Caco-2 (cell line): ENCODE data around the gene KRTAP5-2. TPM values are rescaled to one million over a fixed set of nuclear protein-coding genes. Genes with fewer than 3 reads are reported as not detected.
A peak's percentile ranks its signal among the peaks of the same experiment; 100 is the strongest.
"Not testable (repeated sequence)": the region's sequence is repeated elsewhere in the genome, so short reads cannot be mapped to it uniquely, and the experiment has no call there.

Source experiments
- BruUV-seq: library from RNA; stranded (reverse); fragments of 400-500 nt; replicated peaks from 2 replicates; lab custom pipeline; 2021; lab: Mats Ljungman, UMichigan
- CTCF ChIA-PET: fragments of 300-600 bp; sonication (Branson Sonifier 250); formaldehyde crosslinking; loops from one replicate; lab custom pipeline; 2022; ENCODE audit warnings: antibody characterized with exemption; lab: Charles Lee
- POLR2A ChIA-PET: fragments of 300-600 bp; sonication (Branson Sonifier 250); formaldehyde crosslinking; loops from one replicate; lab custom pipeline; 2022; ENCODE audit warnings: antibody characterized with exemption; lab: Charles Lee
- DNase-seq, 2 experiments: peaks; one replicate each; pipeline versions ENCODE4 v3.0.0 to v3.0.0-alpha.2; 2020 to 2022
- H3K27me3 ChIP-seq: replicated peaks from 2 replicates; pipeline ENCODE4 v1.6.0; 2011; ENCODE audit warnings: low read length; ENCODE audit not compliant: control insufficient read depth, insufficient read depth
- H3K36me3 ChIP-seq: 2 replicates; pipeline ENCODE4 v1.5.1; 2011; ENCODE audit warnings: low read length; ENCODE audit not compliant: control insufficient read depth, insufficient read depth
- H3K4me1 ChIP-seq: fragments of 250-450 bp; sonication (Bioruptor Pico); 2 replicates; pipeline ENCODE4 v1.5.1; 2020; ENCODE audit warnings: mild to moderate bottlenecking
- H3K4me3 ChIP-seq: 2 replicates; pipeline ENCODE4 v1.5.1; 2011; ENCODE audit warnings: low read depth, mild to moderate bottlenecking, control low read depth, low read length
- H3K9me3 ChIP-seq: fragments of 250-450 bp; sonication (Bioruptor Pico); 2 replicates; pipeline ENCODE4 v1.5.1; 2020; ENCODE audit warnings: mild to moderate bottlenecking, moderate library complexity
- H3K27ac Mint-ChIP-seq: one replicate; pipeline ENCODE4 v1.8.0; 2022; ENCODE audit warnings: mixed read lengths; ENCODE audit not compliant: unreplicated experiment
- H3K27me3 Mint-ChIP-seq: one replicate; pipeline ENCODE4 v1.8.0; 2022; ENCODE audit warnings: mixed read lengths; ENCODE audit not compliant: insufficient read depth, unreplicated experiment
- H3K36me3 Mint-ChIP-seq: one replicate; pipeline ENCODE4 v1.8.0; 2022; ENCODE audit warnings: mild to moderate bottlenecking, mixed read lengths; ENCODE audit not compliant: insufficient read depth, unreplicated experiment
- H3K4me1 Mint-ChIP-seq: one replicate; pipeline ENCODE4 v1.8.0; 2022; ENCODE audit warnings: low read depth, mixed read lengths; ENCODE audit not compliant: unreplicated experiment
- H3K4me3 Mint-ChIP-seq: one replicate; pipeline ENCODE4 v1.8.0; 2022; ENCODE audit warnings: mild to moderate bottlenecking, moderate library complexity, mixed read lengths; ENCODE audit not compliant: unreplicated experiment
- H3K9me3 Mint-ChIP-seq: one replicate; pipeline ENCODE4 v1.8.0; 2022; ENCODE audit warnings: mixed read lengths; ENCODE audit not compliant: unreplicated experiment
- intact Hi-C: fragments of 100-400 bp; cut with micrococcal nuclease; formaldehyde crosslinking; loops from one replicate; pipeline ENCODE4 v1.10.0; 2022; ENCODE audit not compliant: unreplicated experiment
- total RNA-seq: library from RNA; stranded (reverse); gene quantifications from 2 replicates; pipeline ENCODE4 v1.2.3, GENCODE V29; 2022
- TF ChIP-seq, protein P1 (sequence below), 2 experiments: fragments of 200-600 bp in 1 of 2; IDR thresholded peaks; 1 replicate in 1 of 2; 2 replicates in 1 of 2; pipeline versions ENCODE4 v1.5.1 to v1.8.0; 2011 to 2022; ENCODE audit warnings: antibody characterized with exemption in 1 of 2, control low read depth in 1 of 2, inconsistent platforms in 1 of 2, low read depth in 1 of 2, low read length in 1 of 2, mild to moderate bottlenecking in 1 of 2, moderate library complexity in 1 of 2; ENCODE audit not compliant: insufficient read depth in 1 of 2, severe bottlenecking in 1 of 2, unreplicated experiment in 1 of 2

The KRTAP5-2 gene
- total RNA-seq, 1 experiment from 2014 or later = not detected

GRCh38 chr11:1581976-1582375, 16.1 kb downstream of the KRTAP5-2 start:
- no peaks in the 10 kb centered on the region for H3K4me1 Mint-ChIP-seq
- peaks cover 17% of the 10 kb centered on the region for H3K9me3 Mint-ChIP-seq
- BruUV-seq = no TSS peak
- H3K36me3 ChIP-seq = no peaks in the 10 kb centered on the region
- no peaks in the 10 kb centered on the region for H3K27me3 Mint-ChIP-seq
- peaks cover 7% of the 10 kb centered on the region; the same call in 1 of the 2 replicates for H3K9me3 ChIP-seq
- no peak overlapping the region for H3K4me3 Mint-ChIP-seq
- no peaks in the 10 kb centered on the region for H3K36me3 Mint-ChIP-seq
- no peaks in the 10 kb centered on the region for H3K27me3 ChIP-seq
- CTCF ChIA-PET = no interaction called here
- H3K4me3 ChIP-seq = no peak overlapping the region
- DNase-seq = no peak
- TF ChIP-seq, protein P1, sequence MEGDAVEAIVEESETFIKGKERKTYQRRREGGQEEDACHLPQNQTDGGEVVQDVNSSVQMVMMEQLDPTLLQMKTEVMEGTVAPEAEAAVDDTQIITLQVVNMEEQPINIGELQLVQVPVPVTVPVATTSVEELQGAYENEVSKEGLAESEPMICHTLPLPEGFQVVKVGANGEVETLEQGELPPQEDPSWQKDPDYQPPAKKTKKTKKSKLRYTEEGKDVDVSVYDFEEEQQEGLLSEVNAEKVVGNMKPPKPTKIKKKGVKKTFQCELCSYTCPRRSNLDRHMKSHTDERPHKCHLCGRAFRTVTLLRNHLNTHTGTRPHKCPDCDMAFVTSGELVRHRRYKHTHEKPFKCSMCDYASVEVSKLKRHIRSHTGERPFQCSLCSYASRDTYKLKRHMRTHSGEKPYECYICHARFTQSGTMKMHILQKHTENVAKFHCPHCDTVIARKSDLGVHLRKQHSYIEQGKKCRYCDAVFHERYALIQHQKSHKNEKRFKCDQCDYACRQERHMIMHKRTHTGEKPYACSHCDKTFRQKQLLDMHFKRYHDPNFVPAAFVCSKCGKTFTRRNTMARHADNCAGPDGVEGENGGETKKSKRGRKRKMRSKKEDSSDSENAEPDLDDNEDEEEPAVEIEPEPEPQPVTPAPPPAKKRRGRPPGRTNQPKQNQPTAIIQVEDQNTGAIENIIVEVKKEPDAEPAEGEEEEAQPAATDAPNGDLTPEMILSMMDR (IDR thresholded peaks at IDR 0.05; ENCODE audit: insufficient read depth in 1 of 2, low read depth in 1 of 2, low read length in 1 of 2, severe bottlenecking in 1 of 2, unreplicated experiment in 1 of 2) = no peak
- intact Hi-C loops = no loop called here
- H3K4me1 ChIP-seq = no peaks in the 10 kb centered on the region
- POLR2A ChIA-PET = no interaction called here
- no peak overlapping the region for H3K27ac Mint-ChIP-seq

DNA sequence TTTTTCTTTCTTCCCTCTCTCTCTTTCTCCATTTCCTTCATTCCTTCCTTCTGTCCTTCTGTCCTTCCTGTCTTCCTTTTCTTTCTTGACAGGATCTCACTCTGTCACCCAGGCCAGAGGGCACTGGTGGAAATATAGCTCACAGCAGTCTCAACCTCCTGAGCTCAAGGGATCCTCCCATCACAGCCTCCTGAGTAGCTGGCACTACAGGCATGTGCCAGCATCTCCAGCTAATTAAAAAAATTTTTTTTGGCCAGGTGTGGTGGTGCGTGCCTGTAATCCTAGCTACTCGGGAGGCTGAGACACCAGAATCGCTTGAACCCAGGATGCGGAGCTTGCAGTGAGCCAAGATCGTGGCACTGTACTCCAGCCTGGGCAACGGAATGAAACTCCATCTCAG, 21.3 kb downstream of the KRTAP5-2 start:
- Mint-ChIP-seq H3K36me3 (no peaks in the 10 kb centered on the region), H3K9me3 (peaks cover 17% of the 10 kb centered on the region), H3K4me1 (no peaks in the 10 kb centered on the region), H3K4me3 (no peak overlapping the region), H3K27me3 (no peaks in the 10 kb centered on the region), H3K27ac (no peak overlapping the region)
- TF ChIP-seq, protein P1 (IDR thresholded peaks at IDR 0.05; ENCODE audit: insufficient read depth in 1 of 2, low read depth in 1 of 2, low read length in 1 of 2, severe bottlenecking in 1 of 2, unreplicated experiment in 1 of 2) = no peak
- peaks cover 7% of the 10 kb centered on the region; the same call in 1 of the 2 replicates for H3K9me3 ChIP-seq
- no peak for DNase-seq
- no peak overlapping the region for H3K4me3 ChIP-seq
- ChIA-PET CTCF (interaction anchor here (1.6 kb wide), 1 partner anchor 30 kb away, joined by 9 read pairs; no protein-coding TSS in a partner anchor), POLR2A (no interaction called here)
- 0 out of 2 replicates have a peak, but pooled peaks cover 10% of the 10 kb centered on the region for H3K4me1 ChIP-seq
- BruUV-seq = no TSS peak
- intact Hi-C loops = no loop called here
- H3K36me3 ChIP-seq = no peaks in the 10 kb centered on the region
- H3K27me3 ChIP-seq = peaks cover 2% of the 10 kb centered on the region

GRCh38 chr11:1575756-1576155, 22.3 kb downstream of the KRTAP5-2 start:
- intact Hi-C loops = not testable (repeated sequence)
- CTCF ChIA-PET = interaction anchor here (1.4 to 2.9 kb wide), 3 partner anchors 20 to 29 kb away, joined by 7 to 21 read pairs (median 9); no protein-coding TSS in a partner anchor

More at GRCh38 chr11:1575756-1576155, 22.3 kb downstream of the KRTAP5-2 start:
- POLR2A ChIA-PET = interaction anchor here (0.7 kb wide), 1 partner anchor 27 kb away, joined by 3 read pairs; no protein-coding TSS in a partner anchor
- not testable (repeated sequence) for H3K27me3 Mint-ChIP-seq, H3K36me3 Mint-ChIP-seq, H3K36me3 ChIP-seq, H3K27ac Mint-ChIP-seq, H3K4me1 ChIP-seq, BruUV-seq, H3K9me3 ChIP-seq, H3K4me3 ChIP-seq, H3K4me1 Mint-ChIP-seq, DNase-seq, H3K27me3 ChIP-seq
- Mint-ChIP-seq H3K9me3 (peaks cover 17% of the 10 kb centered on the region), H3K4me3 (peak overlapping the region; percentile 29)
